ENCODE data around the gene BCL11B. TPM values are rescaled to one million over a fixed set of nuclear protein-coding genes. Genes with fewer than 3 reads are reported as not detected.

The BCL11B gene
- total RNA-seq, 1 donor from 2014 or later = 0.07 TPM

GRCh38 chr14:99120526-99121318, 151.3 kb downstream of the BCL11B start:
- DNase-seq (ENCODE audit: low read depth, low spot score) = no peak

DNA sequence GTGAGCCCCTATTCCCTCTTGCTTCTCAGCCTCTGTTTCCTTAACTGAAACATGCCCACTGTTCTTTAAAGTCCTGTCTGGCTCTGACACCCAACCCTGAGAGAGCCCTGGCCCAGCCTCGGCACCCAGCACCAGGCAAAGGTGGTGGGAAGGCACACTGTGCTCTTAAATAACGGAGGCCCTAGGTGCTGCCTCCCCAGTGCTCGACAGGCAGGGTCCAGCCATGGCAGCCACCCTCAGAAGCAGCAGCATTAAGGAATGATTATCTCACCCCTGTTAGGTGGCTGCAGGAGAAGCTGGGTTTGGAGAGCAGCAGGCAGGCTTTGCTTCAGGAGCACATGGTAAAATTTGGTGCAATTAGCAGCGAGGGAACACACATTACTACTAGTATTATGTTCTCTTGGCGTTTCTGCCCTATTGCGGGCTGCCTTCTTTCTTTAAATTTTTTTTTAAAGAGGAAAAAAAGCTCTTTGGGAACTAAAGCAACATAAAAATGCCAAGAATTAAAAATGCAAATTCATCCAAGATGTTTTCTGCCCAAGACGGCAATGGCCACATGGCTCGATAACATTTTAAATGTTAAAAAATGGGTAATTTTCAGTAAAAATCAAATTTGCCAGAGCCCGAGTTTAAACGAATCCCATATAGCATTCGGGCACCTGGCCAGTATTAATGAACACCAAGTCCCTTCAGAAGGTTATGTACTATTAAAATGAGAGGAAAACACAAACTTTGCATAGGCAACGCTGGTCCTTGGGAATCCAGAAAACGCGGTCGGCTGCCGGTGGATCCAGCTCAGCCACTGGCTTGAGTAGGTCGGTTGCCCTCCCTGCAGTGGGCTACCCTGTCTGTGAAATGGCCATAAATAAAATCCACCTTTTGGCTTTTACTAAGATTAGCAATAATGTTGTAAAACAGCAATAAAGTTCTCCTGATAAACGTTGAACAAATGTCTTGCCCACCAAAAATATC, 152.2 kb downstream of the BCL11B start:
- no peak for DNase-seq (ENCODE audit: low read depth, low spot score)

Other genes starting within 250 kb of the BCL11B start
- gene SETD3, start 208.7 kb upstream of the BCL11B start, total RNA-seq = 54.1 and 73.4 TPM in 2 replicates
- gene CCNK, start 209.2 kb upstream of the BCL11B start, total RNA-seq = 32.8 and 36.1 TPM in 2 replicates